Hepatocyte (in vitro differentiated cells): ENCODE results near the gene HIRA. TPM values are rescaled to one million over a fixed set of nuclear protein-coding genes. Genes with fewer than 3 reads are reported as not detected.

ENCODE experiments used
- DNase-seq: peaks from one replicate; pipeline ENCODE4 v3.0.0-alpha.2; 2016; ENCODE audit warnings: low spot score
- H2AFZ ChIP-seq: fragments of 200-600 bp; sonication (generic); 2 replicates; pipeline ENCODE4 v1.6.0; 2016; ENCODE audit warnings: antibody characterized with exemption, mild to moderate bottlenecking
- H3K27ac ChIP-seq: fragments of 200-600 bp; sonication (generic); 2 replicates; pipeline ENCODE4 v1.5.1; 2016; ENCODE audit warnings: mild to moderate bottlenecking
- H3K27me3 ChIP-seq: fragments of 200-600 bp; sonication (generic); 2 replicates; pipeline ENCODE4 v1.6.1; 2016
- H3K36me3 ChIP-seq: fragments of 200-600 bp; sonication (generic); replicated peaks from 2 replicates; pipeline ENCODE4 v1.5.1; 2016; ENCODE audit warnings: low read depth; ENCODE audit not compliant: insufficient read depth
- H3K4me1 ChIP-seq: fragments of 200-600 bp; sonication (generic); 2 replicates; pipeline ENCODE4 v1.5.1; 2016; ENCODE audit warnings: mild to moderate bottlenecking, moderate library complexity; ENCODE audit not compliant: insufficient read depth
- H3K4me2 ChIP-seq: fragments of 200-600 bp; sonication (generic); 2 replicates; pipeline ENCODE4 v1.6.0; 2016
- H3K4me3 ChIP-seq: fragments of 200-600 bp; sonication (generic); 2 replicates; pipeline ENCODE4 v1.5.1; 2016; ENCODE audit warnings: mild to moderate bottlenecking
- H3K79me2 ChIP-seq: fragments of 200-600 bp; sonication (generic); 2 replicates; pipeline ENCODE4 v1.6.0; 2017; ENCODE audit warnings: mild to moderate bottlenecking
- H3K9me2 ChIP-seq: fragments of 200-600 bp; sonication (generic); replicated peaks from 2 replicates; pipeline ENCODE4 v1.6.0; 2017; ENCODE audit warnings: mild to moderate bottlenecking; ENCODE audit not compliant: insufficient read depth
- H3K9me3 ChIP-seq: fragments of 200-600 bp; sonication (generic); 2 replicates; pipeline ENCODE4 v1.5.1; 2016; ENCODE audit warnings: low read depth, mild to moderate bottlenecking
- H4K20me1 ChIP-seq: fragments of 200-600 bp; sonication (generic); 2 replicates; pipeline ENCODE4 v1.6.0; 2016; ENCODE audit warnings: mild to moderate bottlenecking; ENCODE audit not compliant: insufficient read depth, poor library complexity, severe bottlenecking
- CTCF ChIP-seq: fragments of 200-600 bp; sonication (generic); IDR thresholded peaks from 2 replicates; pipeline ENCODE4 v1.5.1; 2016; ENCODE audit warnings: antibody characterized with exemption, mild to moderate bottlenecking; ENCODE audit not compliant: poor library complexity
- EZH2 ChIP-seq: fragments of 200-600 bp; sonication (generic); IDR thresholded peaks from 2 replicates; pipeline ENCODE4 v1.6.1; 2016; ENCODE audit warnings: antibody characterized with exemption, mild to moderate bottlenecking, borderline replicate concordance
- EZH2phosphoT487 ChIP-seq: fragments of 200-600 bp; sonication (generic); IDR thresholded peaks from one replicate; pipeline ENCODE4 v1.6.1; 2018; ENCODE audit warnings: antibody characterized with exemption, mild to moderate bottlenecking, low read depth, moderate library complexity; ENCODE audit not compliant: unreplicated experiment, severe bottlenecking
- WGBS: methylation state at CpG from one replicate; pipeline ENCODE4 v1.1.6; 2016; ENCODE audit warnings: low lambda C conversion rate; ENCODE audit errors: missing lambda C conversion rate; 5-methylcytosine and 5-hydroxymethylcytosine counted together
- polyA plus RNA-seq: library from polyadenylated mRNA; unstranded; fragments of >200 nt; fragmentation: Nextera tagmentation; extraction: Ambion mirVana; gene quantifications from 2 replicates; pipeline ENCODE4 v1.2.1, GENCODE V29; 2016
- total RNA-seq: library from RNA; depleted of rRNA; stranded (reverse); fragments of >200 nt; gene quantifications from 2 replicates; pipeline ENCODE4 v1.2.3, GENCODE V29; 2014

The HIRA gene
- total and polyA plus RNA-seq, 2 experiments from 2014 or later, result 23.5 to 30.6 TPM

- 86% methylated on average over 3 of the region's 3 CpGs for WGBS
- Histone ChIP-seq H3K27ac (no peak overlapping the region), H3K9me3 (no peaks in the 10 kb centered on the region), H3K36me3 (no peaks in the 10 kb centered on the region), H3K9me2 (no peaks in the 10 kb centered on the region), H3K4me1 (peaks cover 1% of the 10 kb centered on the region), H2AFZ (no peak overlapping the region), H3K79me2 (peaks cover 100% of the 10 kb centered on the region), H3K4me3 (no peak overlapping the region), H3K4me2 (no peak overlapping the region), H3K27me3 (no peaks in the 10 kb centered on the region), H4K20me1 (peaks cover 79% of the 10 kb centered on the region)
- TF ChIP-seq EZH2phosphoT487 (no peak), CTCF (no peak), EZH2 (no peak)
- no peak for DNase-seq
Measured at GRCh38 chr22:19424186-19424500, 7.4 kb downstream of the HIRA start.

- peaks cover 82% of the 10 kb centered on the region for H4K20me1 ChIP-seq
Measured at GRCh38 chr22:19422440-19423301, 8.9 kb downstream of the HIRA start.

GRCh38 chr22:19420321-19420720 is 11.2 kb downstream of the HIRA start:
- Histone ChIP-seq H3K36me3 (no peaks in the 10 kb centered on the region), H3K79me2 (peaks cover 100% of the 10 kb centered on the region), H3K4me1 (no peaks in the 10 kb centered on the region), H3K4me3 (no peak overlapping the region), H3K9me2 (no peaks in the 10 kb centered on the region), H3K27me3 (no peaks in the 10 kb centered on the region), H4K20me1 (peaks cover 75% of the 10 kb centered on the region), H2AFZ (no peak overlapping the region), H3K4me2 (no peak overlapping the region), H3K27ac (no peak overlapping the region), H3K9me3 (no peaks in the 10 kb centered on the region)
- 98% methylated on average over 6 of the region's 6 CpGs for WGBS
- TF ChIP-seq EZH2phosphoT487, result no peak
- no peak for TF ChIP-seq CTCF
- no peak for TF ChIP-seq EZH2
- no peak for DNase-seq

More at GRCh38 chr22:19422440-19423301, 8.9 kb downstream of the HIRA start:
- WGBS, result 86% methylated on average over 11 of the region's 11 CpGs
- Histone ChIP-seq H3K4me2 (no peak overlapping the region), H3K36me3 (no peaks in the 10 kb centered on the region), H3K79me2 (peaks cover 100% of the 10 kb centered on the region), H3K9me3 (no peaks in the 10 kb centered on the region), H3K27ac (no peak overlapping the region), H3K4me3 (no peak overlapping the region), H2AFZ (no peak overlapping the region), H3K27me3 (no peaks in the 10 kb centered on the region), H3K4me1 (no peaks in the 10 kb centered on the region), H3K9me2 (no peaks in the 10 kb centered on the region)
- TF ChIP-seq EZH2 (no peak), CTCF (no peak), EZH2phosphoT487 (no peak)
- no peak for DNase-seq
